ENCODE measurements around the gene CELF6.
A peak's percentile ranks its signal among the peaks of the same experiment; 100 is the strongest.

CELF6 gene

DNA sequence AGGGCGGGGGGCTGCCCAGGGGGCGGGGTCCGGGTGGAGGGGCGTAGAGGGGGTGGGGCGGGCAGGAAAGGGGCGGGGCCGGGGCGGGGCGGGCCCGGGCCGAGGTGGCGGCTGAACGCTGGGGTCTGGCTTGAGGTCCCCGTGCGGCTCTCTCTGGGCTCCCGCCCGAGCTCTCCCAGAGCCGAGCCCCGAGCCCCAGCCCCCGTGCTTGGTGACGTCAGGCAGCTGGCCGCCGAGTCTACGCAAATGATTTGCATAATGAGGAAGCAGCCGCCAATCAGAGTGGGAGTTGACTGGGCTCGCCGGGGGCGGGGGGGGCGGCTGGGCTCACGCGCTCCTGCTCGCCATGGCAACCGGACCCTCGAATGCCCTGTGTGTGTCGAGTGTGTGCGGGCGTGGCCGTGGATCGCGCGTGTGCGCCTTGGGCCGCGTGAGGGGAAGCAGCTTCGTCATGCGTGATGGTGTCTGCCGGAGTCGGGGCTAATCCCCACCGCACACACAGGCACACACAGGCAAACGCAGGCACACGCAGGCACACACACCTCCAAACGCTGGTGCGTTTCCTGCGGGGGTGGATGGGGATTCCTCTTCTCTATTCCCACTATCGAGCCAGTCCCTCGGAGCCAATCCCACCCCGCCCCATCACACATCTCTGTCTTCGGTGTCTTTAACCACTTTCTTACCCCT lies at the start of gene CELF6:
CELF6 (minus strand) TSS at position 173 of the 687 bp plus-strand sequence. CDS start 283 bp downstream, outside the sequence.
- Histone ChIP-seq H3K27ac (peak within 1 kb of the TSS in 1 of 21 experiments; percentile 31), H3K4me3 (peak within 1 kb of the TSS; percentile 23 to 58 (median 46))

GRCh38 chr15:72368899-72369298 lies 48.9 kb upstream of the CELF6 start:
- peak overlapping the region in 9 of 21 experiments; percentile 3 to 78 (median 25) for H3K27ac ChIP-seq
- H3K4me3 ChIP-seq, result no peak overlapping the region

GRCh38 chr15:72368325-72368724 lies 48.4 kb upstream of the CELF6 start:
- Histone ChIP-seq H3K4me3 (no peak overlapping the region), H3K27ac (peak overlapping the region in 9 of 21 experiments; percentile 3 to 78 (median 25))

GRCh38 chr15:72365844-72366243 lies 45.9 kb upstream of the CELF6 start:
- Histone ChIP-seq H3K27ac (no peak overlapping the region), H3K4me3 (no peak overlapping the region)

GRCh38 chr15:72361176-72361575 lies 41.2 kb upstream of the CELF6 start:
- no peak overlapping the region for H3K27ac ChIP-seq
- H3K4me3 ChIP-seq, result no peak overlapping the region

GRCh38 chr15:72358650-72359171 lies 38.8 kb upstream of the CELF6 start:
- Histone ChIP-seq H3K4me3 (no peak overlapping the region), H3K27ac (peak overlapping the region in 12 of 21 experiments; percentile 6 to 72 (median 54))

- H3K4me3 ChIP-seq, result no peak overlapping the region
- peak overlapping the region in 8 of 21 experiments; percentile 6 to 72 (median 40) for H3K27ac ChIP-seq
These were observed 38.2 kb upstream of the CELF6 start for GRCh38 chr15:72358121-72358520.

GRCh38 chr15:72354496-72354895 lies 34.5 kb upstream of the CELF6 start:
- Histone ChIP-seq H3K27ac (no peak overlapping the region), H3K4me3 (no peak overlapping the region)

DNA sequence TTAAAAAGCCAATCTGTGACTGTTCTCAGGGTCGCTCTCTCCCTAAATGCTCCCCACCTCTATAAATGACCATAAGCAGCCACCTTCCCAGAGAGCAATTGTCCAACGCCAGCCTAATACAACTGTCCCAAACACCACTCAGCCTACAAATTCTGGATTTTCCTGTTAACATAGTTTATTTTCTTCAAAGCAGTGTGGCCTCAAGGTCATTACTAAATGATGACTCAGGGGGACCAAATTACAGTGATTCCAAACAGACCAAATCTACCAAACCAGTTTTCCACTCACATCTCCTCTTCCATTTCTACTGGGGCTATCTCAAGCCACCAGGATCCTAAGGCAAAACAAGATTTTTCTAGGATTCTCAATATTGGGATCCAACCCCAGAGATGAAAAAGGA lies 33.3 kb upstream of the CELF6 start:
- Histone ChIP-seq H3K27ac (no peak overlapping the region), H3K4me3 (no peak overlapping the region)

GRCh38 chr15:72345806-72346205 lies 25.8 kb upstream of the CELF6 start:
- Histone ChIP-seq H3K4me3 (no peak overlapping the region), H3K27ac (no peak overlapping the region)

- no peak overlapping the region for H3K27ac ChIP-seq
- H3K4me3 ChIP-seq, result no peak overlapping the region
These were observed 25.3 kb upstream of the CELF6 start for GRCh38 chr15:72345280-72345679.

GRCh38 chr15:72344602-72345001 lies 24.6 kb upstream of the CELF6 start:
- H3K27ac ChIP-seq, result no peak overlapping the region
- no peak overlapping the region for H3K4me3 ChIP-seq

DNA sequence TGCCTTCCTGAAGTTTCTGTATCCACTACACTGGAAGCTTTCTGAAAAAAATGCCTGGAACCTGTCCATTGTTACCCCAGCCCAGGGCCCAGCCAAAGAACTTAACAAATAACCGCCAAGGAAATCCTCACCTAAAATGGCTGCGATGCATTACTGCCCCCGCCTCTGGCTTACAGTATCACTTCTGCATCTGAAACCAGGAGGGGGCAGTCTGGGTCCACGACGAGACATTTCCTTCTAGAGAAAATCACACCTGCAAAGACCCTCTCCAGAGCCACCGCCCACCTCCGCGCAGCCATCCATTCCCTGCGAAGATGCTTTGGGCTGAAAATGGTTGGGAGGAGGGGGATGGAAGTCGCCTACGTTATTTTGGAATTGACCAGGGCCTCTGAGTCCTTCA lies 22.4 kb upstream of the CELF6 start:
- Histone ChIP-seq H3K4me3 (no peak overlapping the region), H3K27ac (no peak overlapping the region)

GRCh38 chr15:72341361-72341760 lies 21.4 kb upstream of the CELF6 start:
- Histone ChIP-seq H3K27ac (no peak overlapping the region), H3K4me3 (no peak overlapping the region)

- H3K27ac ChIP-seq, result peak overlapping the region in 1 of 21 experiments; percentile 22
These were observed 20.4 kb upstream of the CELF6 start for GRCh38 chr15:72340366-72340765.

DNA sequence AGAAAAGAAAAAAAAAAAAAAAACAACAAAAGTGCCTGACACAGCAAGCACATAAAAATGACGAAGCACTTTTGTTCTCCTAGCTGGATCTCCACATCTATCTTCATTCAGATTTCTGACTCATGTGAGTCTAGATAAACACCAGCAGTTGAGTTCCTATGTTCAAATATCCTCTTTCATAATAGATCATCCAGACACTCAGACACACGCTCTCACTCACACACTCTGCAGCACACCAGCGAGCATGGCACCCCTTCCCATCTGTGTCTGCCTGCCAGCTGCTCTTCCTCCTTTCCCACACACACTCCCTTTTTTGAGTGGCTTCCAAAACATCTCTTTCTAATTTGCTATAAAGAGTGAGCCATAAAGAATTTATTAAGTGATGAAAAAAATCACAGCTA lies 19.8 kb upstream of the CELF6 start:
- no peak overlapping the region for H3K4me3 ChIP-seq
- peak overlapping the region in 1 of 21 experiments; percentile 22 for H3K27ac ChIP-seq

More at GRCh38 chr15:72340366-72340765, 20.4 kb upstream of the CELF6 start:
- no peak overlapping the region for H3K4me3 ChIP-seq

DNA sequence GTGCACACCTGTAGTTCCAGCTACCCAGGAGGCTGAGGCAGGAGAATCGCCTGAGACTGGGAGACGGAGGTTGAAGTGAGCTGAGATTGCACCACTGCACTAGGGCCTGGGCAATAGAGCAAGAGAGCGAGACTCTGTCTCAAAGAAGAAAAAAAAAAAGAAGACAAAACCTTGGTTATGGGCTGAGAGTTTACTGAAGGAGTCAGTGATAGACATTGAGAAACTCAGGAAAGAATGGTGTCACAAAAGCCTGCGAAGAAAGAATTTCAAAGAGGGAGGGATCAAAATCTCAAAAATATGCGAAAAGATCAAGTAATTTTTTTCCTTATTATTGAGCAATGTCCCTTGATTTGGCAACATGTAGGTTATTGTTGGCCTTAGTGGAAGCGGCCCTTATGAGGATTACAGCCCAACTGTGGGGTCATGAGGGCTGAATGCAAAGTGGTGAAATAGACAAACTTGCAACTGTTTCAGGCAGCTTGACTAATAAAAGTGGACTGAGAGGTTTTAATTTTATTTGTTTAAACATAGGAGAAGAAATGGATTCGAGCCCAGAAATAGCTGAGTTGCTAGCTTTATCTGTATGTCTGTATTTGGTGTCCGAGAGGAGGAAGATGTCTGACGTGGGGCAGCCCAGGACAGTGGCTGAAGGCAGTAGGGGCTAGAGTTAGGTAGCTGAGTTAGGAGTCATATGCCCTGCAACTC lies 18.8 kb upstream of the CELF6 start:
- peak overlapping the region in 1 of 21 experiments; percentile 12 for H3K27ac ChIP-seq
- H3K4me3 ChIP-seq, result no peak overlapping the region

DNA sequence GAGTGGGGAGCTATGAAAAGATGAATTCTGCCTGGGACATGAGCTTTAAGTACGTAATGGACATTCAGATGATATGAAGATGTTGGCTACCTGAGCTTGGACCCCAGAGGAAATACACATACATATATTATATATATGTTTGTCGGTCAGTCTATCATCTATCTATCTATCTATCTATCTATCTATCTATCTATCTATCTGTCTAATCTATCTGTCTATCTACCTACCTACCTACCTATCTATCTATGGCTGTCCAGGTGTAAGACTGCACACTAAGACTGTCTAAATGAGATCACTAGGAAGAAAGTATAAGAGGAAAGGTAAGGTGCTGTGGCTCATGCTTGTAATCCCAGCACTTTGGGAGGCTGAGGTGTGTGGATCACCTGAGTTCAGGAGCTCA lies 18.2 kb upstream of the CELF6 start:
- H3K27ac ChIP-seq, result no peak overlapping the region
- no peak overlapping the region for H3K4me3 ChIP-seq

GRCh38 chr15:72334842-72335241 lies 14.9 kb upstream of the CELF6 start:
- Histone ChIP-seq H3K27ac (no peak overlapping the region), H3K4me3 (no peak overlapping the region)

- Histone ChIP-seq H3K4me3 (no peak overlapping the region), H3K27ac (no peak overlapping the region)
These were observed 11.1 kb upstream of the CELF6 start for GRCh38 chr15:72331021-72331420.

DNA sequence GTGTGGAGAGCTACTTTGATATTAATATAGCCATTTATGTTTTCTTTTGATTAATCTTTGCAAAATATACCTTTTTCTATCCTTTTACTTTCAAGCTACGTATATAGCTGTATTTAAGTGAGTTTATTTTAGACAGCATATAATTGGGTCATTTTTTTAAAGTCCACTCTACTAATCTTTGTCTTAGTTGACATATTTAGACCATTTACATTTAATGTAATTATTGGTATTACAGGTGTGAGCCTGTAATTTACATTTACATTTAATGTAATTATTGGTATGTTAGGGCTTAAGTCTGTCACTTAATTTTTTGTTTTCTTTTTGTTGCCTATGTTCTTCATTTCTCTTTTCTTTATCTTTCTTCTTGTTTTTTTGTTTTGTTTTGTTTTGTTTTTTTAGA lies 3.8 kb upstream of the CELF6 start:
- H3K27ac ChIP-seq, result no peak overlapping the region
- no peak overlapping the region for H3K4me3 ChIP-seq

Measured in skin epidermis (tissue), 12 donors.